ENCODE measurements around the gene BAZ1B.
"Not testable (repeated sequence)": the region's sequence is repeated elsewhere in the genome, so short reads cannot be mapped to it uniquely, and the experiment has no call there.

BAZ1B gene

DNA sequence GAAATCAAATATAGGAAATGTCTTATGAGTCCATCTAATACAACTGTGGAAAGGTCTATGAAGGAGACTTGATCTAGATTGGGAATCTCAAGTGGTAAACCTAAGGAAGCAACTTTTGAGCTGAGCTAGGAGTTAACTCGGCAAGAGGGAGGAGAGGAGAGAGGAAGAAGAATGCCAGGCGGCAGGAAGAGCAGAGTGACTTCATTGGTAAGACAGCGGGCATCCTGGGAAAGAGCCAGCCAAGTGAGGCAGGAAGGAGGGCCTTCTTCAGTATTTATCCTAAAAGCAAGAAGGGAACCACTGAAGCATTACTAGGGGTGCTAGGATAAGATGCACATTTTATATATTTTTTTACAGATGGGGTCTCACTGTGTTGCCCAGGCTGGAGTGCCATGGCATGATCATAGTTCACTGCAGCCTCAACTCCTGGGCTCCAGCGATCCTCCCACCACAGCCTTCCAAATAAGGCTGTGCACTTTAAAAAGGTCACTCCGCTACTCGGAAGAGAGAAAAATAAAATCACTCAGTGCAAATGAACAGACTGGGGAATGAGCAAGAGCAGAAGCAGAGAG is 33.4 kb upstream of the BAZ1B start:
- POLR2A ChIA-PET = interaction anchor here (1.9 to 2.5 kb wide), 2 partner anchors 23 to 34 kb away, joined by 10 to 24 read pairs; partner anchors contain the start of genes BAZ1B and TBL2
- CTCF ChIA-PET = no interaction called here
- H3K27ac ChIP-seq (ENCODE audit: extremely low read depth, low read depth, low read length) = 0 out of 2 replicates have a peak overlapping the region, but pooled peaks have one; percentile 12

DNA sequence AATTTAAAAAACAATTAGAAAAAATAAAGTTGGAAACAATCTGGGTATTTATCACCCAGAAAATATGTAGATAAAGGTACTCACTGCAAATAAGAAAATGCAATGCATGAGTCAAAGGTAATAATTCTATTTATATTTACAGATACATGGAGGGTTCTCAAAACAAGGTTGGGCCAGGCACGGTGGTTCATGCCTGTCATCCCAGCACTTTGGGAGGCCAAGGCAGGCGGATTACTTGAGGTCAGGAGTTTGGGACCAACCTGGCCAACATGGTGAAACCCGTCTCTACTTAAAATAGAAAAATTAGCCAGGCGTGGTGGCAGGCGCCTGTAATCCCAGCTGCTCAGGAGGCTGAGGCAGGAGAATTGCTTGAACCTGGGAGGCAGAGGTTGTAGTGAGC is 28.0 kb upstream of the BAZ1B start:
- H3K4me1 ChIP-seq (ENCODE audit: control insufficient read depth, insufficient read depth, low read length); CTCF ChIA-PET; H3K9me3 ChIP-seq (ENCODE audit: control insufficient read depth, insufficient read depth, low read depth, low read length); POLR2A ChIA-PET; H3K4me3 ChIP-seq (ENCODE audit: low read depth, low read length); H3K27ac ChIP-seq (ENCODE audit: extremely low read depth, low read depth, low read length): not testable (repeated sequence)
- peaks cover 19 to 30% of the 10 kb centered on the region in 2 experiments; a peak in 2 of 3 replicates for H3K36me3 ChIP-seq (ENCODE audit: control insufficient read depth in 2 of 2, insufficient read depth in 1 of 2, low read length in 2 of 2)

More for the DNA sequence above, 33.4 kb upstream of the BAZ1B start:
- Histone ChIP-seq H3K9me3 (ENCODE audit: control insufficient read depth, insufficient read depth, low read depth, low read length) (no peaks in the 10 kb centered on the region), H3K4me1 (ENCODE audit: control insufficient read depth, insufficient read depth, low read length) (peaks cover 3% of the 10 kb centered on the region; the same call in 1 of the 2 replicates), H3K36me3 (ENCODE audit: control insufficient read depth in 2 of 2, insufficient read depth in 1 of 2, low read length in 2 of 2) (peaks cover 16 to 21% of the 10 kb centered on the region in 2 experiments; a peak in 2 of 3 replicates), H3K4me3 (ENCODE audit: low read depth, low read length) (no peak overlapping the region)
- TF ChIP-seq ZNF121 (tag by site-specific recombination; IDR thresholded peaks at IDR 0.05) (peak; percentile 56; the same call in 1 of the 2 replicates), ZBTB48 (tag by site-specific recombination; IDR thresholded peaks at IDR 0.05) (no peak)

DNA sequence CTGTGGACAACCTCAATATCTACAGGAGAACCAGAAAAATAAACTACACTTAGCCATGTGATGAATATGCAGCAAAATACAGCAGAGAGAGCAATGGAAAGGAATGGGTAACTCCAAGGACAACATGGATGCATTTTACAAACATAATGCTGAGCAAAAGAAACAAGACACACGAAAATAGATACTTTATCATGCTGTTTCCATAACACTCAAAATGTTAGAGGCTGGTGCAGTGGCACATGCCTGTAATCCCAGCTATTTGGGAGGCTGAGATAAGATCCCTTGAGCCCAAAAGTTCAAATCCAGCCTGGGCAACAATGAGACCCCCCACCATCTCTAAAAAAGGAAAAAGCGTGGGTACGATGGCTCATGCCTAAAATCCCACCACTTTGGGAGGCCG is 27.1 kb upstream of the BAZ1B start:
- H3K9me3 ChIP-seq (ENCODE audit: control insufficient read depth, insufficient read depth, low read depth, low read length) = no peaks in the 10 kb centered on the region
- H3K36me3 ChIP-seq (ENCODE audit: control insufficient read depth in 2 of 2, insufficient read depth in 1 of 2, low read length in 2 of 2) = peaks cover 20 to 25% of the 10 kb centered on the region in 2 experiments; a peak in 2 of 3 replicates
- ChIA-PET CTCF (interaction anchor here (0.6 kb wide), 1 partner anchor 122 kb away, joined by 5 read pairs; no protein-coding TSS in a partner anchor), POLR2A (no interaction called here)
- no peak overlapping the region for H3K4me3 ChIP-seq (ENCODE audit: low read depth, low read length)
- no peak overlapping the region for H3K27ac ChIP-seq (ENCODE audit: extremely low read depth, low read depth, low read length)
- no peaks in the 10 kb centered on the region for H3K4me1 ChIP-seq (ENCODE audit: control insufficient read depth, insufficient read depth, low read length)
- TF ChIP-seq ZNF391 (tag by site-specific recombination; IDR thresholded peaks at IDR 0.05; ENCODE audit: borderline replicate concordance, low read depth) (no peak), ZBTB1 (tag by site-specific recombination; IDR thresholded peaks at IDR 0.05) (no peak), ZNF266 (tag by site-specific recombination; IDR thresholded peaks at IDR 0.05; ENCODE audit: low read depth) (no peak), ZNF302 (tag by site-specific recombination; IDR thresholded peaks at IDR 0.05; ENCODE audit: low read depth) (no peak), ZXDB (tag by site-specific recombination; IDR thresholded peaks at IDR 0.05) (no peak), SETDB1 (IDR thresholded peaks at IDR 0.05; ENCODE audit: insufficient read length, low read length) (no peak), ZNF548 (tag by site-specific recombination; IDR thresholded peaks at IDR 0.05) (no peak), ZNF670 (tag by site-specific recombination; IDR thresholded peaks at IDR 0.05; ENCODE audit: low read depth) (no peak), BCL11B (tag by site-specific recombination; IDR thresholded peaks at IDR 0.05; ENCODE audit: low read depth) (no peak)
- TF ChIP-seq, protein P1, sequence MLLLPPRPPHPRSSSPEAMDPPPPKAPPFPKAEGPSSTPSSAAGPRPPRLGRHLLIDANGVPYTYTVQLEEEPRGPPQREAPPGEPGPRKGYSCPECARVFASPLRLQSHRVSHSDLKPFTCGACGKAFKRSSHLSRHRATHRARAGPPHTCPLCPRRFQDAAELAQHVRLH (tag by site-specific recombination; IDR thresholded peaks at IDR 0.05) = no peak
- TF ChIP-seq, protein P2, sequence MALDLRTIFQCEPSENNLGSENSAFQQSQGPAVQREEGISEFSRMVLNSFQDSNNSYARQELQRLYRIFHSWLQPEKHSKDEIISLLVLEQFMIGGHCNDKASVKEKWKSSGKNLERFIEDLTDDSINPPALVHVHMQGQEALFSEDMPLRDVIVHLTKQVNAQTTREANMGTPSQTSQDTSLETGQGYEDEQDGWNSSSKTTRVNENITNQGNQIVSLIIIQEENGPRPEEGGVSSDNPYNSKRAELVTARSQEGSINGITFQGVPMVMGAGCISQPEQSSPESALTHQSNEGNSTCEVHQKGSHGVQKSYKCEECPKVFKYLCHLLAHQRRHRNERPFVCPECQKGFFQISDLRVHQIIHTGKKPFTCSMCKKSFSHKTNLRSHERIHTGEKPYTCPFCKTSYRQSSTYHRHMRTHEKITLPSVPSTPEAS (tag by site-specific recombination; IDR thresholded peaks at IDR 0.05) = no peak
- TF ChIP-seq, protein P3, sequence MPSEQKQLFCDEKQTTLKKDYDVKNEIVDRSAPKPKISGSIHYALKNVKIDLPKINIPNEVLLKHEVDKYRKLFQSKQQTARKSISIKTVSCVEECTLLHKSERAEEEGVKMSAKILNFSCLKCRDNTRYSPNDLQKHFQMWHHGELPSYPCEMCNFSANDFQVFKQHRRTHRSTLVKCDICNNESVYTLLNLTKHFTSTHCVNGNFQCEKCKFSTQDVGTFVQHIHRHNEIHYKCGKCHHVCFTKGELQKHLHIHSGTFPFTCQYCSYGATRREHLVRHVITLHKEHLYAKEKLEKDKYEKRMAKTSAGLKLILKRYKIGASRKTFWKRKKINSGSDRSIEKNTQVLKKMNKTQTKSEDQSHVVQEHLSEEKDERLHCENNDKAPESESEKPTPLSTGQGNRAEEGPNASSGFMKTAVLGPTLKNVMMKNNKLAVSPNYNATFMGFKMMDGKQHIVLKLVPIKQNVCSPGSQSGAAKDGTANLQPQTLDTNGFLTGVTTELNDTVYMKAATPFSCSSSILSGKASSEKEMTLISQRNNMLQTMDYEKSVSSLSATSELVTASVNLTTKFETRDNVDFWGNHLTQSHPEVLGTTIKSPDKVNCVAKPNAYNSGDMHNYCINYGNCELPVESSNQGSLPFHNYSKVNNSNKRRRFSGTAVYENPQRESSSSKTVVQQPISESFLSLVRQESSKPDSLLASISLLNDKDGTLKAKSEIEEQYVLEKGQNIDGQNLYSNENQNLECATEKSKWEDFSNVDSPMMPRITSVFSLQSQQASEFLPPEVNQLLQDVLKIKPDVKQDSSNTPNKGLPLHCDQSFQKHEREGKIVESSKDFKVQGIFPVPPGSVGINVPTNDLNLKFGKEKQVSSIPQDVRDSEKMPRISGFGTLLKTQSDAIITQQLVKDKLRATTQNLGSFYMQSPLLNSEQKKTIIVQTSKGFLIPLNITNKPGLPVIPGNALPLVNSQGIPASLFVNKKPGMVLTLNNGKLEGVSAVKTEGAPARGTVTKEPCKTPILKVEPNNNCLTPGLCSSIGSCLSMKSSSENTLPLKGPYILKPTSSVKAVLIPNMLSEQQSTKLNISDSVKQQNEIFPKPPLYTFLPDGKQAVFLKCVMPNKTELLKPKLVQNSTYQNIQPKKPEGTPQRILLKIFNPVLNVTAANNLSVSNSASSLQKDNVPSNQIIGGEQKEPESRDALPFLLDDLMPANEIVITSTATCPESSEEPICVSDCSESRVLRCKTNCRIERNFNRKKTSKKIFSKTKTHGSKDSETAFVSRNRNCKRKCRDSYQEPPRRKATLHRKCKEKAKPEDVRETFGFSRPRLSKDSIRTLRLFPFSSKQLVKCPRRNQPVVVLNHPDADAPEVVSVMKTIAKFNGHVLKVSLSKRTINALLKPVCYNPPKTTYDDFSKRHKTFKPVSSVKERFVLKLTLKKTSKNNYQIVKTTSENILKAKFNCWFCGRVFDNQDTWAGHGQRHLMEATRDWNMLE (tag by site-specific recombination; conservative IDR thresholded peaks at IDR 0.05; ENCODE audit: low read depth) = no peak
- TF ChIP-seq, protein P4, sequence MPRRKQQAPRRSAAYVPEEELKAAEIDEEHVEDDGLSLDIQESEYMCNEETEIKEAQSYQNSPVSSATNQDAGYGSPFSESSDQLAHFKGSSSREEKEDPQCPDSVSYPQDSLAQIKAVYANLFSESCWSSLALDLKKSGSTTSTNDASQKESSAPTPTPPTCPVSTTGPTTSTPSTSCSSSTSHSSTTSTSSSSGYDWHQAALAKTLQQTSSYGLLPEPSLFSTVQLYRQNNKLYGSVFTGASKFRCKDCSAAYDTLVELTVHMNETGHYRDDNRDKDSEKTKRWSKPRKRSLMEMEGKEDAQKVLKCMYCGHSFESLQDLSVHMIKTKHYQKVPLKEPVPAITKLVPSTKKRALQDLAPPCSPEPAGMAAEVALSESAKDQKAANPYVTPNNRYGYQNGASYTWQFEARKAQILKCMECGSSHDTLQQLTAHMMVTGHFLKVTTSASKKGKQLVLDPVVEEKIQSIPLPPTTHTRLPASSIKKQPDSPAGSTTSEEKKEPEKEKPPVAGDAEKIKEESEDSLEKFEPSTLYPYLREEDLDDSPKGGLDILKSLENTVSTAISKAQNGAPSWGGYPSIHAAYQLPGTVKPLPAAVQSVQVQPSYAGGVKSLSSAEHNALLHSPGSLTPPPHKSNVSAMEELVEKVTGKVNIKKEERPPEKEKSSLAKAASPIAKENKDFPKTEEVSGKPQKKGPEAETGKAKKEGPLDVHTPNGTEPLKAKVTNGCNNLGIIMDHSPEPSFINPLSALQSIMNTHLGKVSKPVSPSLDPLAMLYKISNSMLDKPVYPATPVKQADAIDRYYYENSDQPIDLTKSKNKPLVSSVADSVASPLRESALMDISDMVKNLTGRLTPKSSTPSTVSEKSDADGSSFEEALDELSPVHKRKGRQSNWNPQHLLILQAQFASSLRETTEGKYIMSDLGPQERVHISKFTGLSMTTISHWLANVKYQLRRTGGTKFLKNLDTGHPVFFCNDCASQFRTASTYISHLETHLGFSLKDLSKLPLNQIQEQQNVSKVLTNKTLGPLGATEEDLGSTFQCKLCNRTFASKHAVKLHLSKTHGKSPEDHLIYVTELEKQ (tag by site-specific recombination; IDR thresholded peaks at IDR 0.05; ENCODE audit: borderline replicate concordance) = no peak
- TF ChIP-seq, protein P5, sequence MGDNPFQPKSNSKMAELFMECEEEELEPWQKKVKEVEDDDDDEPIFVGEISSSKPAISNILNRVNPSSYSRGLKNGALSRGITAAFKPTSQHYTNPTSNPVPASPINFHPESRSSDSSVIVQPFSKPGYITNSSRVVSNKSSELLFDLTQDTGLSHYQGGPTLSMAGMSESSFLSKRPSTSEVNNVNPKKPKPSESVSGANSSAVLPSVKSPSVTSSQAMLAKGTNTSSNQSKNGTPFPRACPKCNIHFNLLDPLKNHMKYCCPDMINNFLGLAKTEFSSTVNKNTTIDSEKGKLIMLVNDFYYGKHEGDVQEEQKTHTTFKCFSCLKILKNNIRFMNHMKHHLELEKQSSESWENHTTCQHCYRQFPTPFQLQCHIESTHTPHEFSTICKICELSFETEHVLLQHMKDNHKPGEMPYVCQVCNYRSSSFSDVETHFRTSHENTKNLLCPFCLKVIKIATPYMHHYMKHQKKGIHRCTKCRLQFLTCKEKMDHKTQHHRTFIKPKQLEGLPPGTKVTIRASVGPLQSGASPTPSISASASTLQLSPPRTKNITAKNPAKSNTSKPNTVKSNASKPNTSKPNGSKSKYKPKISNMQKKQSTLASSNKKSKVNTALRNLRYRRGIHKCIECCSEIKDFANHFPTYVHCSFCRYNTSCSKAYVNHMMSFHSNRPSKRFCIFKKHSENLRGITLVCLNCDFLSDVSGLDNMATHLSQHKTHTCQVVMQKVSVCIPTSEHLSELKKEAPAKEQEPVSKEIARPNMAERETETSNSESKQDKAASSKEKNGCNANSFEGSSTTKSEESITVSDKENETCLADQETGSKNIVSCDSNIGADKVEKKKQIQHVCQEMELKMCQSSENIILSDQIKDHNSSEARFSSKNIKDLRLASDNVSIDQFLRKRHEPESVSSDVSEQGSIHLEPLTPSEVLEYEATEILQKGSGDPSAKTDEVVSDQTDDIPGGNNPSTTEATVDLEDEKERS (tag by site-specific recombination; IDR thresholded peaks at IDR 0.05) = no peak

All from HEK293 (cell line).